ENCODE data around the gene RFX1. TPM values are rescaled to one million over a fixed set of nuclear protein-coding genes. Genes with fewer than 3 reads are reported as not detected.

Gene RFX1
- total RNA-seq, 1 experiment from 2014 or later, result 20.4 TPM

DNA sequence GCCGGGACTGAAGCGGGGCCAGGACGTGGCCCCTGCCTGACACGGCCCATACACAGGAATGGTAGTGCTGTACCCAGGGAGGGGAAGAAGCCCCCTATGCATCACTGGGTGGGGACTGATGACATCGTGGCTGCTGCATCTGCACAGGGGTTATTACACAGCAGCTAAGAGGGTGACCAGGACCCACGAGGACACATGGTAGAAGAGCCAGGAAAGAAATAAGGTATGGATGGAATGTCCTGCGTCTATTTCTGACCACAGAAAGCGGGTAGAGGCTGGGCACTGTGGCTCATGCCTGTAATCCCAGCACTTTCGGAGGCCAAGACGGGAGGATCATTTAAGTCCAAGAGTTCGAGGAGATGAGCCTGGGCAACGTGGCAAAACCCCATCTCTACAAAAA lies 29.7 kb downstream of the RFX1 start:
- ChIA-PET POLR2A (no interaction called here), CTCF (no interaction called here)
- Mint-ChIP-seq H3K4me1 (peaks cover 18% of the 10 kb centered on the region), H3K36me3 (peaks cover 3% of the 10 kb centered on the region; the same call in 1 of the 2 replicates), H3K4me3 (no peak overlapping the region), H3K27ac (no peak overlapping the region), H3K27me3 (ENCODE audit: low read depth) (no peaks in the 10 kb centered on the region; the same call in 1 of the 2 replicates), H3K9me3 (no peaks in the 10 kb centered on the region)
- ATAC-seq (no peak), DNase-seq (ENCODE audit: low spot score) (no peak)
- TF ChIP-seq, protein P1, sequence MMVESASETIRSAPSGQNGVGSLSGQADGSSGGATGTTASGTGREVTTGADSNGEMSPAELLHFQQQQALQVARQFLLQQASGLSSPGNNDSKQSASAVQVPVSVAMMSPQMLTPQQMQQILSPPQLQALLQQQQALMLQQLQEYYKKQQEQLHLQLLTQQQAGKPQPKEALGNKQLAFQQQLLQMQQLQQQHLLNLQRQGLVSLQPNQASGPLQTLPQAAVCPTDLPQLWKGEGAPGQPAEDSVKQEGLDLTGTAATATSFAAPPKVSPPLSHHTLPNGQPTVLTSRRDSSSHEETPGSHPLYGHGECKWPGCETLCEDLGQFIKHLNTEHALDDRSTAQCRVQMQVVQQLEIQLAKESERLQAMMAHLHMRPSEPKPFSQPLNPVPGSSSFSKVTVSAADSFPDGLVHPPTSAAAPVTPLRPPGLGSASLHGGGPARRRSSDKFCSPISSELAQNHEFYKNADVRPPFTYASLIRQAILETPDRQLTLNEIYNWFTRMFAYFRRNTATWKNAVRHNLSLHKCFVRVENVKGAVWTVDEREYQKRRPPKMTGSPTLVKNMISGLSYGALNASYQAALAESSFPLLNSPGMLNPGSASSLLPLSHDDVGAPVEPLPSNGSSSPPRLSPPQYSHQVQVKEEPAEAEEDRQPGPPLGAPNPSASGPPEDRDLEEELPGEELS (CRISPR knock-in tag; IDR thresholded peaks at IDR 0.05), result no peak
- TF ChIP-seq, protein P2, sequence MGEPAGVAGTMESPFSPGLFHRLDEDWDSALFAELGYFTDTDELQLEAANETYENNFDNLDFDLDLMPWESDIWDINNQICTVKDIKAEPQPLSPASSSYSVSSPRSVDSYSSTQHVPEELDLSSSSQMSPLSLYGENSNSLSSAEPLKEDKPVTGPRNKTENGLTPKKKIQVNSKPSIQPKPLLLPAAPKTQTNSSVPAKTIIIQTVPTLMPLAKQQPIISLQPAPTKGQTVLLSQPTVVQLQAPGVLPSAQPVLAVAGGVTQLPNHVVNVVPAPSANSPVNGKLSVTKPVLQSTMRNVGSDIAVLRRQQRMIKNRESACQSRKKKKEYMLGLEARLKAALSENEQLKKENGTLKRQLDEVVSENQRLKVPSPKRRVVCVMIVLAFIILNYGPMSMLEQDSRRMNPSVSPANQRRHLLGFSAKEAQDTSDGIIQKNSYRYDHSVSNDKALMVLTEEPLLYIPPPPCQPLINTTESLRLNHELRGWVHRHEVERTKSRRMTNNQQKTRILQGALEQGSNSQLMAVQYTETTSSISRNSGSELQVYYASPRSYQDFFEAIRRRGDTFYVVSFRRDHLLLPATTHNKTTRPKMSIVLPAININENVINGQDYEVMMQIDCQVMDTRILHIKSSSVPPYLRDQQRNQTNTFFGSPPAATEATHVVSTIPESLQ (CRISPR knock-in tag; IDR thresholded peaks at IDR 0.05), result no peak
- TF ChIP-seq ZNF219 (CRISPR knock-in tag; IDR thresholded peaks at IDR 0.05; ENCODE audit: borderline replicate concordance) (no peak), NFATC4 (CRISPR knock-in tag; IDR thresholded peaks at IDR 0.05) (no peak), ZBTB21 (CRISPR knock-in tag; IDR thresholded peaks at IDR 0.05; ENCODE audit: borderline replicate concordance) (no peak), ZNF232 (CRISPR knock-in tag; IDR thresholded peaks at IDR 0.05) (no peak), ZNF423 (CRISPR knock-in tag; IDR thresholded peaks at IDR 0.05) (no peak), JAZF1 (CRISPR knock-in tag; IDR thresholded peaks at IDR 0.05) (no peak), ELF4 (CRISPR knock-in tag; IDR thresholded peaks at IDR 0.05; ENCODE audit: low read depth) (no peak), SP1 (CRISPR knock-in tag; conservative IDR thresholded peaks at IDR 0.05) (no peak), RORB (CRISPR knock-in tag; IDR thresholded peaks at IDR 0.05) (no peak)
- TF ChIP-seq, protein P3, sequence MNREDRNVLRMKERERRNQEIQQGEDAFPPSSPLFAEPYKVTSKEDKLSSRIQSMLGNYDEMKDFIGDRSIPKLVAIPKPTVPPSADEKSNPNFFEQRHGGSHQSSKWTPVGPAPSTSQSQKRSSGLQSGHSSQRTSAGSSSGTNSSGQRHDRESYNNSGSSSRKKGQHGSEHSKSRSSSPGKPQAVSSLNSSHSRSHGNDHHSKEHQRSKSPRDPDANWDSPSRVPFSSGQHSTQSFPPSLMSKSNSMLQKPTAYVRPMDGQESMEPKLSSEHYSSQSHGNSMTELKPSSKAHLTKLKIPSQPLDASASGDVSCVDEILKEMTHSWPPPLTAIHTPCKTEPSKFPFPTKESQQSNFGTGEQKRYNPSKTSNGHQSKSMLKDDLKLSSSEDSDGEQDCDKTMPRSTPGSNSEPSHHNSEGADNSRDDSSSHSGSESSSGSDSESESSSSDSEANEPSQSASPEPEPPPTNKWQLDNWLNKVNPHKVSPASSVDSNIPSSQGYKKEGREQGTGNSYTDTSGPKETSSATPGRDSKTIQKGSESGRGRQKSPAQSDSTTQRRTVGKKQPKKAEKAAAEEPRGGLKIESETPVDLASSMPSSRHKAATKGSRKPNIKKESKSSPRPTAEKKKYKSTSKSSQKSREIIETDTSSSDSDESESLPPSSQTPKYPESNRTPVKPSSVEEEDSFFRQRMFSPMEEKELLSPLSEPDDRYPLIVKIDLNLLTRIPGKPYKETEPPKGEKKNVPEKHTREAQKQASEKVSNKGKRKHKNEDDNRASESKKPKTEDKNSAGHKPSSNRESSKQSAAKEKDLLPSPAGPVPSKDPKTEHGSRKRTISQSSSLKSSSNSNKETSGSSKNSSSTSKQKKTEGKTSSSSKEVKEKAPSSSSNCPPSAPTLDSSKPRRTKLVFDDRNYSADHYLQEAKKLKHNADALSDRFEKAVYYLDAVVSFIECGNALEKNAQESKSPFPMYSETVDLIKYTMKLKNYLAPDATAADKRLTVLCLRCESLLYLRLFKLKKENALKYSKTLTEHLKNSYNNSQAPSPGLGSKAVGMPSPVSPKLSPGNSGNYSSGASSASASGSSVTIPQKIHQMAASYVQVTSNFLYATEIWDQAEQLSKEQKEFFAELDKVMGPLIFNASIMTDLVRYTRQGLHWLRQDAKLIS (CRISPR knock-in tag; IDR thresholded peaks at IDR 0.05; ENCODE audit: borderline replicate concordance), result no peak
- TF ChIP-seq, protein P4, sequence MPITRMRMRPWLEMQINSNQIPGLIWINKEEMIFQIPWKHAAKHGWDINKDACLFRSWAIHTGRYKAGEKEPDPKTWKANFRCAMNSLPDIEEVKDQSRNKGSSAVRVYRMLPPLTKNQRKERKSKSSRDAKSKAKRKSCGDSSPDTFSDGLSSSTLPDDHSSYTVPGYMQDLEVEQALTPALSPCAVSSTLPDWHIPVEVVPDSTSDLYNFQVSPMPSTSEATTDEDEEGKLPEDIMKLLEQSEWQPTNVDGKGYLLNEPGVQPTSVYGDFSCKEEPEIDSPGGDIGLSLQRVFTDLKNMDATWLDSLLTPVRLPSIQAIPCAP (CRISPR knock-in tag; IDR thresholded peaks at IDR 0.05), result no peak
- TF ChIP-seq, protein P5, sequence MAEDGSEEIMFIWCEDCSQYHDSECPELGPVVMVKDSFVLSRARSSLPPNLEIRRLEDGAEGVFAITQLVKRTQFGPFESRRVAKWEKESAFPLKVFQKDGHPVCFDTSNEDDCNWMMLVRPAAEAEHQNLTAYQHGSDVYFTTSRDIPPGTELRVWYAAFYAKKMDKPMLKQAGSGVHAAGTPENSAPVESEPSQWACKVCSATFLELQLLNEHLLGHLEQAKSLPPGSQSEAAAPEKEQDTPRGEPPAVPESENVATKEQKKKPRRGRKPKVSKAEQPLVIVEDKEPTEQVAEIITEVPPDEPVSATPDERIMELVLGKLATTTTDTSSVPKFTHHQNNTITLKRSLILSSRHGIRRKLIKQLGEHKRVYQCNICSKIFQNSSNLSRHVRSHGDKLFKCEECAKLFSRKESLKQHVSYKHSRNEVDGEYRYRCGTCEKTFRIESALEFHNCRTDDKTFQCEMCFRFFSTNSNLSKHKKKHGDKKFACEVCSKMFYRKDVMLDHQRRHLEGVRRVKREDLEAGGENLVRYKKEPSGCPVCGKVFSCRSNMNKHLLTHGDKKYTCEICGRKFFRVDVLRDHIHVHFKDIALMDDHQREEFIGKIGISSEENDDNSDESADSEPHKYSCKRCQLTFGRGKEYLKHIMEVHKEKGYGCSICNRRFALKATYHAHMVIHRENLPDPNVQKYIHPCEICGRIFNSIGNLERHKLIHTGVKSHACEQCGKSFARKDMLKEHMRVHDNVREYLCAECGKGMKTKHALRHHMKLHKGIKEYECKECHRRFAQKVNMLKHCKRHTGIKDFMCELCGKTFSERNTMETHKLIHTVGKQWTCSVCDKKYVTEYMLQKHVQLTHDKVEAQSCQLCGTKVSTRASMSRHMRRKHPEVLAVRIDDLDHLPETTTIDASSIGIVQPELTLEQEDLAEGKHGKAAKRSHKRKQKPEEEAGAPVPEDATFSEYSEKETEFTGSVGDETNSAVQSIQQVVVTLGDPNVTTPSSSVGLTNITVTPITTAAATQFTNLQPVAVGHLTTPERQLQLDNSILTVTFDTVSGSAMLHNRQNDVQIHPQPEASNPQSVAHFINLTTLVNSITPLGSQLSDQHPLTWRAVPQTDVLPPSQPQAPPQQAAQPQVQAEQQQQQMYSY (CRISPR knock-in tag; IDR thresholded peaks at IDR 0.05), result no peak
- TF ChIP-seq, protein P6, sequence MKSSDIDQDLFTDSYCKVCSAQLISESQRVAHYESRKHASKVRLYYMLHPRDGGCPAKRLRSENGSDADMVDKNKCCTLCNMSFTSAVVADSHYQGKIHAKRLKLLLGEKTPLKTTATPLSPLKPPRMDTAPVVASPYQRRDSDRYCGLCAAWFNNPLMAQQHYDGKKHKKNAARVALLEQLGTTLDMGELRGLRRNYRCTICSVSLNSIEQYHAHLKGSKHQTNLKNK (CRISPR knock-in tag; IDR thresholded peaks at IDR 0.05), result no peak
- TF ChIP-seq, protein P7, sequence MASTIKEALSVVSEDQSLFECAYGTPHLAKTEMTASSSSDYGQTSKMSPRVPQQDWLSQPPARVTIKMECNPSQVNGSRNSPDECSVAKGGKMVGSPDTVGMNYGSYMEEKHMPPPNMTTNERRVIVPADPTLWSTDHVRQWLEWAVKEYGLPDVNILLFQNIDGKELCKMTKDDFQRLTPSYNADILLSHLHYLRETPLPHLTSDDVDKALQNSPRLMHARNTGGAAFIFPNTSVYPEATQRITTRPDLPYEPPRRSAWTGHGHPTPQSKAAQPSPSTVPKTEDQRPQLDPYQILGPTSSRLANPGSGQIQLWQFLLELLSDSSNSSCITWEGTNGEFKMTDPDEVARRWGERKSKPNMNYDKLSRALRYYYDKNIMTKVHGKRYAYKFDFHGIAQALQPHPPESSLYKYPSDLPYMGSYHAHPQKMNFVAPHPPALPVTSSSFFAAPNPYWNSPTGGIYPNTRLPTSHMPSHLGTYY (CRISPR knock-in tag; IDR thresholded peaks at IDR 0.05), result no peak
- TF ChIP-seq, protein P8, sequence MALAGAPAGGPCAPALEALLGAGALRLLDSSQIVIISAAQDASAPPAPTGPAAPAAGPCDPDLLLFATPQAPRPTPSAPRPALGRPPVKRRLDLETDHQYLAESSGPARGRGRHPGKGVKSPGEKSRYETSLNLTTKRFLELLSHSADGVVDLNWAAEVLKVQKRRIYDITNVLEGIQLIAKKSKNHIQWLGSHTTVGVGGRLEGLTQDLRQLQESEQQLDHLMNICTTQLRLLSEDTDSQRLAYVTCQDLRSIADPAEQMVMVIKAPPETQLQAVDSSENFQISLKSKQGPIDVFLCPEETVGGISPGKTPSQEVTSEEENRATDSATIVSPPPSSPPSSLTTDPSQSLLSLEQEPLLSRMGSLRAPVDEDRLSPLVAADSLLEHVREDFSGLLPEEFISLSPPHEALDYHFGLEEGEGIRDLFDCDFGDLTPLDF (CRISPR knock-in tag; IDR thresholded peaks at IDR 0.05), result no peak
- TF ChIP-seq, protein P9, sequence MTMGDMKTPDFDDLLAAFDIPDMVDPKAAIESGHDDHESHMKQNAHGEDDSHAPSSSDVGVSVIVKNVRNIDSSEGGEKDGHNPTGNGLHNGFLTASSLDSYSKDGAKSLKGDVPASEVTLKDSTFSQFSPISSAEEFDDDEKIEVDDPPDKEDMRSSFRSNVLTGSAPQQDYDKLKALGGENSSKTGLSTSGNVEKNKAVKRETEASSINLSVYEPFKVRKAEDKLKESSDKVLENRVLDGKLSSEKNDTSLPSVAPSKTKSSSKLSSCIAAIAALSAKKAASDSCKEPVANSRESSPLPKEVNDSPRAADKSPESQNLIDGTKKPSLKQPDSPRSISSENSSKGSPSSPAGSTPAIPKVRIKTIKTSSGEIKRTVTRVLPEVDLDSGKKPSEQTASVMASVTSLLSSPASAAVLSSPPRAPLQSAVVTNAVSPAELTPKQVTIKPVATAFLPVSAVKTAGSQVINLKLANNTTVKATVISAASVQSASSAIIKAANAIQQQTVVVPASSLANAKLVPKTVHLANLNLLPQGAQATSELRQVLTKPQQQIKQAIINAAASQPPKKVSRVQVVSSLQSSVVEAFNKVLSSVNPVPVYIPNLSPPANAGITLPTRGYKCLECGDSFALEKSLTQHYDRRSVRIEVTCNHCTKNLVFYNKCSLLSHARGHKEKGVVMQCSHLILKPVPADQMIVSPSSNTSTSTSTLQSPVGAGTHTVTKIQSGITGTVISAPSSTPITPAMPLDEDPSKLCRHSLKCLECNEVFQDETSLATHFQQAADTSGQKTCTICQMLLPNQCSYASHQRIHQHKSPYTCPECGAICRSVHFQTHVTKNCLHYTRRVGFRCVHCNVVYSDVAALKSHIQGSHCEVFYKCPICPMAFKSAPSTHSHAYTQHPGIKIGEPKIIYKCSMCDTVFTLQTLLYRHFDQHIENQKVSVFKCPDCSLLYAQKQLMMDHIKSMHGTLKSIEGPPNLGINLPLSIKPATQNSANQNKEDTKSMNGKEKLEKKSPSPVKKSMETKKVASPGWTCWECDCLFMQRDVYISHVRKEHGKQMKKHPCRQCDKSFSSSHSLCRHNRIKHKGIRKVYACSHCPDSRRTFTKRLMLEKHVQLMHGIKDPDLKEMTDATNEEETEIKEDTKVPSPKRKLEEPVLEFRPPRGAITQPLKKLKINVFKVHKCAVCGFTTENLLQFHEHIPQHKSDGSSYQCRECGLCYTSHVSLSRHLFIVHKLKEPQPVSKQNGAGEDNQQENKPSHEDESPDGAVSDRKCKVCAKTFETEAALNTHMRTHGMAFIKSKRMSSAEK (CRISPR knock-in tag; IDR thresholded peaks at IDR 0.05; ENCODE audit: borderline replicate concordance), result no peak
